ENCODE data around the gene COQ10B. TPM values are rescaled to one million over a fixed set of nuclear protein-coding genes. Genes with fewer than 3 reads are reported as not detected.

COQ10B gene
- total RNA-seq, 2 experiments from 2014 or later: 53.4 to 55.3 TPM

DNA sequence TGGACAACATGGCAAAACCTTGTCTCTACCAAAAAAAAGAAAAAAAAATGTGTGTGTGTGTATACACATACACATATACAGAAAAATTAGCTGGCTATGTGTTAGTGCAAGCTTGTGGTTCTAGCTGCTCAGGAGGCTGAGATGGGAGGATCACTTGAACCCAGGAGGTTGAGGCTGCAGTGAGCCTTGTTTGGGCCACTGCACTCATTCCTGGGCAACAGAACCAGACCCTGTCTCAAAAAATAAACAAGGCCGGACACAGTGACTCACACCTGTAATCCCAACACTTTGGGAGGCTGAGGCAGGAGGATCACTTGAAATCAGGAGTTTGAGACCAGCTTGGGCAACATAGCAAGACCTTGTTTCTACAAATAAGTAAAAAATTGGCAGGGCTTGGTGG lies 2.1 kb downstream of the COQ10B start:
- Histone ChIP-seq H3K36me3 (ENCODE audit: insufficient read depth, low read length) (peaks cover 21% of the 10 kb centered on the region), H3K4me3 (ENCODE audit: low read length) (no peak overlapping the region), H3K27me3 (ENCODE audit: control insufficient read depth in 1 of 2, insufficient read depth in 2 of 2, low read length in 2 of 2) (no peaks in the 10 kb centered on the region), H3K4me1 (ENCODE audit: insufficient read depth, low read length) (peaks cover 32% of the 10 kb centered on the region), H3K9me3 (ENCODE audit: control insufficient read depth in 1 of 2, insufficient read depth in 1 of 2, low read length in 2 of 2) (no peaks in the 10 kb centered on the region), H3K27ac (ENCODE audit: low read depth in 1 of 2, low read length in 2 of 2) (peak overlapping the region in 1 of 2 donors; percentile 11)
- POLR2A ChIA-PET: interaction anchor here (1.0 to 1.9 kb wide), 3 partner anchors 21 to 61 kb away, joined by 3 to 7 read pairs (median 3); partner anchors contain the start of genes HSPD1, HSPE1 and SF3B1
- CTCF ChIA-PET: interaction anchor here (0.9 to 1.2 kb wide), 2 partner anchors 13 to 264 kb away, joined by 3 to 4 read pairs; no protein-coding TSS in a partner anchor
- H3K9me3 Mint-ChIP-seq: no peaks in the 10 kb centered on the region
- peak overlapping the region; percentile 100 for H3K27ac Mint-ChIP-seq
- DNase-seq (no peak), ATAC-seq (ENCODE audit: poor library complexity) (no peak)
- H3K4me1 Mint-ChIP-seq (ENCODE audit: low read depth): peaks cover 66% of the 10 kb centered on the region
- TF ChIP-seq, protein P1, sequence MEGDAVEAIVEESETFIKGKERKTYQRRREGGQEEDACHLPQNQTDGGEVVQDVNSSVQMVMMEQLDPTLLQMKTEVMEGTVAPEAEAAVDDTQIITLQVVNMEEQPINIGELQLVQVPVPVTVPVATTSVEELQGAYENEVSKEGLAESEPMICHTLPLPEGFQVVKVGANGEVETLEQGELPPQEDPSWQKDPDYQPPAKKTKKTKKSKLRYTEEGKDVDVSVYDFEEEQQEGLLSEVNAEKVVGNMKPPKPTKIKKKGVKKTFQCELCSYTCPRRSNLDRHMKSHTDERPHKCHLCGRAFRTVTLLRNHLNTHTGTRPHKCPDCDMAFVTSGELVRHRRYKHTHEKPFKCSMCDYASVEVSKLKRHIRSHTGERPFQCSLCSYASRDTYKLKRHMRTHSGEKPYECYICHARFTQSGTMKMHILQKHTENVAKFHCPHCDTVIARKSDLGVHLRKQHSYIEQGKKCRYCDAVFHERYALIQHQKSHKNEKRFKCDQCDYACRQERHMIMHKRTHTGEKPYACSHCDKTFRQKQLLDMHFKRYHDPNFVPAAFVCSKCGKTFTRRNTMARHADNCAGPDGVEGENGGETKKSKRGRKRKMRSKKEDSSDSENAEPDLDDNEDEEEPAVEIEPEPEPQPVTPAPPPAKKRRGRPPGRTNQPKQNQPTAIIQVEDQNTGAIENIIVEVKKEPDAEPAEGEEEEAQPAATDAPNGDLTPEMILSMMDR (IDR thresholded peaks at IDR 0.05): no peak
- no peaks in the 10 kb centered on the region for H3K27me3 Mint-ChIP-seq
- H3K36me3 Mint-ChIP-seq (ENCODE audit: low read depth): peaks cover 44% of the 10 kb centered on the region
- H3K4me3 Mint-ChIP-seq: peak overlapping the region; percentile 78
- intact Hi-C loops (cut with DNase I, micrococcal nuclease): loop anchor here in 1 of 2 experiments (2.0 kb wide), 1 partner anchor 245 kb away; no protein-coding TSS in a partner anchor

DNA sequence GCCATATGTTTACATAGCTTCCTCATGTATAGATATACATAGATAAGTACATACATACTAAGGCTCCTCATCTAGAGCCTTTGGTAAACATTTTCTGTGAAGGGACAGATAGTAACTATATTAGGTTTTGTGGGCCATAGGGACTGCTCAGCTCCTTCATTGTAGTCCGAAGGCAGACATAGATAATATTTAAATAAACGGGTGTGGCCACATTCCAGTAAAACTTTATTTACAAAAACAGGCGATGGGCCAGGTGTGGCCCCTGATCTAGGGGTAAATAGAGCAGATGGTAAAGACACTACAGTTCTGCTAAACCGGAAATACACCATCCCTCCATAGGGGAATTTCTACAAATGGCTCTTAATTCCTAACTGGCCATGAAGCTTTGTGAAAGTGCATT lies 7.3 kb downstream of the COQ10B start:
- Histone ChIP-seq H3K9me3 (ENCODE audit: control insufficient read depth in 1 of 2, insufficient read depth in 1 of 2, low read length in 2 of 2) (no peaks in the 10 kb centered on the region), H3K4me1 (ENCODE audit: insufficient read depth, low read length) (peaks cover 14% of the 10 kb centered on the region), H3K4me3 (ENCODE audit: low read length) (no peak overlapping the region), H3K36me3 (ENCODE audit: insufficient read depth, low read length) (peaks cover 58% of the 10 kb centered on the region), H3K27ac (ENCODE audit: low read depth in 1 of 2, low read length in 2 of 2) (no peak overlapping the region), H3K27me3 (ENCODE audit: control insufficient read depth in 1 of 2, insufficient read depth in 2 of 2, low read length in 2 of 2) (no peaks in the 10 kb centered on the region)
- Mint-ChIP-seq H3K4me1 (ENCODE audit: low read depth) (peaks cover 45% of the 10 kb centered on the region), H3K4me3 (no peak overlapping the region), H3K9me3 (no peaks in the 10 kb centered on the region), H3K36me3 (ENCODE audit: low read depth) (peaks cover 68% of the 10 kb centered on the region), H3K27me3 (no peaks in the 10 kb centered on the region), H3K27ac (no peak overlapping the region)
- DNase-seq (no peak), ATAC-seq (ENCODE audit: poor library complexity) (no peak)
- intact Hi-C loops (cut with DNase I, micrococcal nuclease): loop anchor here (5.0 kb wide), 1 partner anchor 33 kb away; no protein-coding TSS in a partner anchor
- CTCF ChIA-PET: interaction anchor here (1.3 kb wide), 1 partner anchor 82 kb away, joined by 3 read pairs; no protein-coding TSS in a partner anchor
- POLR2A ChIA-PET: interaction anchor here (1.0 to 1.2 kb wide), 3 partner anchors 9 to 51 kb away, joined by 3 to 4 read pairs (median 3); partner anchors contain the start of gene SF3B1
- TF ChIP-seq, protein P1 (IDR thresholded peaks at IDR 0.05): no peak

DNA sequence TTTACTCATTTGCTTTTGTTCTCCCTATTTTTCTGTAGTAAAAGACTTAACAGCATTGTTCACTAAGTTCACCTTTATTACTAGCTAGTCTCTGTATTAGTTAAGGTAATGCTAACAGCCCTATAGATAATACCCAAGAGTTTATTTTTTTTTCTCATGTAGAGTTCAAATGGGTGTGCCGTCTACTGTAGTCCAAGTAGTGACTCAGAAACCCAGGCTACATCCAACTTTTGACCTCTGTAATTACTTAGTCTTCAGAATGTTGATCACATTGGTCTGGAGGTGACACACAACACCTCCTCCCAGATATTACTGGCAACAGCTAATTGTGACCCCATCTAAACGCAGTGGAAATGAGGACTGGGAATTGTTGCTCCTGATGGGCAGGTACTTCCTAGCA lies 7.7 kb downstream of the COQ10B start:
- Histone ChIP-seq H3K4me1 (ENCODE audit: insufficient read depth, low read length) (peaks cover 9% of the 10 kb centered on the region), H3K27ac (ENCODE audit: low read depth in 1 of 2, low read length in 2 of 2) (no peak overlapping the region), H3K9me3 (ENCODE audit: control insufficient read depth in 1 of 2, insufficient read depth in 1 of 2, low read length in 2 of 2) (no peaks in the 10 kb centered on the region), H3K27me3 (ENCODE audit: control insufficient read depth in 1 of 2, insufficient read depth in 2 of 2, low read length in 2 of 2) (no peaks in the 10 kb centered on the region), H3K36me3 (ENCODE audit: insufficient read depth, low read length) (peaks cover 61% of the 10 kb centered on the region), H3K4me3 (ENCODE audit: low read length) (no peak overlapping the region)
- POLR2A ChIA-PET: interaction anchor here (1.0 kb wide), 1 partner anchor 26 kb away, joined by 3 read pairs; the partner anchor contains the start of gene SF3B1
- DNase-seq (no peak), ATAC-seq (ENCODE audit: poor library complexity) (no peak)
- no peaks in the 10 kb centered on the region for H3K27me3 Mint-ChIP-seq
- H3K27ac Mint-ChIP-seq: no peak overlapping the region
- intact Hi-C loops (cut with DNase I, micrococcal nuclease): loop anchor here (5.0 kb wide), 1 partner anchor 34 kb away; no protein-coding TSS in a partner anchor
- no peak overlapping the region for H3K4me3 Mint-ChIP-seq
- H3K9me3 Mint-ChIP-seq: no peaks in the 10 kb centered on the region
- TF ChIP-seq, protein P1 (IDR thresholded peaks at IDR 0.05): no peak
- H3K4me1 Mint-ChIP-seq (ENCODE audit: low read depth): peaks cover 43% of the 10 kb centered on the region
- CTCF ChIA-PET: interaction anchor here (1.3 kb wide), 1 partner anchor 82 kb away, joined by 3 read pairs; no protein-coding TSS in a partner anchor
- peaks cover 72% of the 10 kb centered on the region for H3K36me3 Mint-ChIP-seq (ENCODE audit: low read depth)
